ENCODE measurements around the gene ATOH8.

The ATOH8 gene

GRCh38 chr2:85770786-85771409, 17.1 kb downstream of the ATOH8 start:
- DNase-seq (ENCODE audit: low spot score): no peak

- no peak for DNase-seq (ENCODE audit: low spot score)
Measured at GRCh38 chr2:85771486-85771885, 17.7 kb downstream of the ATOH8 start.

DNA sequence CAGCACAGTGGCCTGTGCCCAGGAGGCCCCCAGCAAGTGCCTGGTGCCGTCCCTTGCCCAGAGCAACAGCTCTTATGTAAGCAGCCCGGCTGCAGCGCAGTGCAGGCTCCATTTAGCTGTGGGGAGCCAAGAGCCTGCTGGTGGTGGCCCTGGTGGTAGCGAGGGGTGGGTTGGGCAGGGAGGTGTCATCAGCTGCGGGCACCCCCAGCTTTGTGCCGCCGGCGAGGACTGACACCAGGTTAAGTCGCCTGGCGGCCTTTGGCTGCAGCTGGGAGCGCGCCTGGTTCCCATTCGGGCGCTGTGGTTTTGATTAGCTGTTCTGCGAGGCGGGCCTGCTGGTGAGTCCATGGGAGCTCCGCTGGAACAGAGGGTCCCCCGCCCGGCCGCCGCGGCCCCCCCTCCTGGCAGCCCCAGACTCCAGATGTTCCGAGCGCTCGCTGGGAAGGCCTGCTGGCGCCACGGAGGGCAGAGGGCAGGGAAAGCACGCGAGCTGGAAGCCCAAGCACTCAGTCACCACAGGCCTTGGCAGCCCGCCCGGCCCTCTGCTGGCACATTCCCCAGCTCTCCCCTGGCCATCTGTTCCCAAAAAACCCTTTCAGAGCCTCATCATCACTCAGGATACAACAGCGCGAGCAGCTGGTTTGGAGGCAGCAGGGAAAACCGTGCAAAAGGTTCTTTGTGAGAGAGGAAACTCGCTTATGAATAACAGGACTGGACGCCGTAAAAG, 18.4 kb downstream of the ATOH8 start:
- peak; percentile 98 for DNase-seq (ENCODE audit: low spot score)

- DNase-seq (ENCODE audit: low spot score): no peak
Measured at GRCh38 chr2:85772841-85773491, 19.2 kb downstream of the ATOH8 start.

- DNase-seq (ENCODE audit: low spot score): no peak
Measured at GRCh38 chr2:85773692-85774091, 19.9 kb downstream of the ATOH8 start.

- DNase-seq (ENCODE audit: low spot score): no peak
Measured at GRCh38 chr2:85774126-85774978, 20.6 kb downstream of the ATOH8 start.

- no peak for DNase-seq (ENCODE audit: low spot score)
Measured at GRCh38 chr2:85775406-85776381, 21.9 kb downstream of the ATOH8 start.

- no peak for DNase-seq (ENCODE audit: low spot score)
Measured at GRCh38 chr2:85776672-85777071, 22.9 kb downstream of the ATOH8 start.

DNA sequence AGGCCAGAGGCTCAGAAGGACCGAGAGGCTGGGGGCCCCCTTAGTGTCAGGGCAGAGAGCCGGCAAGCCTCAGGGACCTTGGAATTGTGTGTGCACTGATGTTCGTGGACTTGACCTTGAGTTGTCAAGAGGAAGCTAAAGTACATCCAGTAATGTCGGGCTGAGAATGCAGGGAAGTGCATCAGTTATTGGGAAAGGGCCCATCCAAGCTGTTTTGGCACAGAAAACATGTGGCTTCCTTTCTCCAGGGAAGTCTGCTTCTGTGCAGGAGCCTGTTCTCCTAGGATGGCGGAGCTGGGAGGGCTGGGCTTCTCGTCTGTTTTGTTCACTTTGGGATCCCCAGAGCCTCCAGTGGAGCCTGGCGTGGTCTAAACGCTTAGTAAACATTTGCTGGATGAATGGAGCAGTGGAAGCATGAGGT, 23.7 kb downstream of the ATOH8 start:
- DNase-seq (ENCODE audit: low spot score): no peak

DNA sequence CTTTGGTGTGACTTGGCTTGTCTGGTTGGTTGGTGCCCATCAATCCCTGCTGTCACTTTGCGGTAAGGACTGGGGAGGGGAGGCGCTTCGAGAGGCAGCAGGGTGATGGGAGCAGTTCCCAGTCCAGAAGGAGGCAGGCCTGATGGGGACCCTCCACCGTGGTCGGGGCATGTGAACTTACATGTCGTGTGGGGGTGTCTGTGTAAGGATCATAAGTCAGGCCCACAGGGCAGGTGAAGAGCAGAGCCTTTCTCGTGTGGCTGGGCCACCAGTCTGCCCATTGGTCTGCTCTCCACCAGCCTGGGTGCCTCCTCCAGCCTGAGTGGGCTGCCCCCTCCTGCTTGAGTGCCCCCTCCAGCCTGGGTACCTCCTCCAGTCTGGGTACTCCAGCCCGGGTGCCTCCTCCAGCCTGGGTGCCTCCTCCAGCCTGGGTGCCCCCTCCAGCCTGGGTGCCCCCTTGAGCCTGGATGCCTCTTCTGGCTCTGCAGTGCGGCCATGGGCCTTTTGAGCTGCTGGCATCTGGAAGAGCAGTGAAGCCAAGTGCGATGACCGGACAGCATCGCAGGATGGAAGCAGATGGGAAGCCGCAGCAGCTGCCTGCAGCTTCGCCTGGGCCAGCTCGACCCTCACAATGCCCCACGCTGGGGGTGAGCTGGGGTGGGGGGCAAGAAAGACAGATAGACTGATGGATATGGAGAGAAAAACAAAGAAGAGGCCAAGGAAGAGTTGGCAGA, 25.0 kb downstream of the ATOH8 start:
- DNase-seq (ENCODE audit: low spot score): no peak

DNA sequence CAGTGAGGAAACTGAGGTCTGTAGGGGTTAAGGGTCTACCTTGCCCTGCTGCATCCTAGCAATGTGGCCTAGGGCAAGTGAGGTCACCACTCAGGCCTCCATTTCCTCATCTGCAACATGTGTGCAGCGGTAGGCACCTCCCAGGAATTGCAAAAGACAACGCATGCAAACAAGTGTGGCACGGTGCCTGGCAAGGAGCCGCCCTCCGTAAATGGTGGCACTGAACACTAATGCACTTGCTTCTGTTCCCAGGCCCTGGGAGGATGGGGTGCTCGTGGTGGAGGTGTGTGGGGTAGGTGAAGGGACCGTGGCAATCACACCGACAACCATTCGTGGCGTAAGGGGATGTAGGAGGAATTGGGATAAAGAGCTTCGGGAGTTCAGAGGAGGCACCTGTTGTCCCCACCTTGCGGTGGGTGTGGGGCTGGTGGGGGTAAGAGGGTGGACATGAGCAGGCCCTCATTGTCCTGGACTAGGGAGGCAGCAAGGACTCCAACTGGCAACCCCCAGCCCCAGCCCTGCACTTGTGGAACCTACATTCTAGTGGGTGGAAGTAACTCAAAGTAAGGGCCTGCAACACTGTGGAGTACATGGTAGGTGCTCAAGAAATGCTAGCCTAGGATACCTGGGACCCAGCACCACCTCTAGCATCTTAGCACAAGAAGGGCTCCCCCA, 26.0 kb downstream of the ATOH8 start:
- DNase-seq (ENCODE audit: low spot score): no peak

- no peak for DNase-seq (ENCODE audit: low spot score)
Measured at GRCh38 chr2:85780316-85781012, 26.7 kb downstream of the ATOH8 start.

GRCh38 chr2:85781013-85781332, 27.2 kb downstream of the ATOH8 start:
- DNase-seq (ENCODE audit: low spot score): no peak

DNA sequence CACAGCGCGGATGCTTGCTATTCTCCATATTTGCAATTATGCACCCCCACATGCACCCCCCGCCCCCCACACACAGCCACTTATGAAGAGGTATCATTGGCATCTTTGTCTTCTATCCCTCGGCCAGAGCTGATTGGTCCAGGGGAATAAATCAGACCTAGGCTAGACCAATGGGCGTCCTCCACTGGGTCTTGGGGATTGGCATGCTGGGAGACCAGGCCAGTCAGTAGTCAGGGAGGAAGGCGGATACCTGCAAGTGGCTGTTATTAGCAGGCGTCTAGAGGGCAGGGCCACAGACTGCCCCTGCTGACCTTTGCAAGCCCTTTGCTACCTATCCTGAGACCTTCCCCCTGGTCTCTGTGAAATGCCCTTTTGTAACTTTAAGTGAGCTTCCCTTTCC, 30.0 kb downstream of the ATOH8 start:
- no peak for DNase-seq (ENCODE audit: low spot score)

GRCh38 chr2:85784474-85784986, 30.7 kb downstream of the ATOH8 start:
- no peak for DNase-seq (ENCODE audit: low spot score)

GRCh38 chr2:85785027-85785822, 31.4 kb downstream of the ATOH8 start:
- DNase-seq (ENCODE audit: low spot score): no peak

GRCh38 chr2:85785871-85786270, 32.1 kb downstream of the ATOH8 start:
- DNase-seq (ENCODE audit: low spot score): no peak

- no peak for DNase-seq (ENCODE audit: low spot score)
Measured at GRCh38 chr2:85786444-85786843, 32.7 kb downstream of the ATOH8 start.

Measured in kidney tubule cell (primary cell).